Inferior parietal cortex (tissue), 1 donor: Measurements from ENCODE around the gene CPEB3.
"Not testable (repeated sequence)": the region's sequence is repeated elsewhere in the genome, so short reads cannot be mapped to it uniquely, and the experiment has no call there.

Source experiments
- DNase-seq: peaks from one replicate; pipeline ENCODE4 v3.0.0-alpha.2; 2016; ENCODE audit errors: extremely low spot score

The CPEB3 gene

GRCh38 chr10:92038949-92039348 lies 251.9 kb downstream of the CPEB3 start:
- no peak for DNase-seq

- DNase-seq = not testable (repeated sequence)
These were observed 257.8 kb downstream of the CPEB3 start for GRCh38 chr10:92033070-92033469.

GRCh38 chr10:92031580-92031979 lies 259.3 kb downstream of the CPEB3 start:
- DNase-seq = no peak

- no peak for DNase-seq
These were observed 263.7 kb downstream of the CPEB3 start for GRCh38 chr10:92027141-92027540.

GRCh38 chr10:92025340-92025739 lies 265.5 kb downstream of the CPEB3 start:
- DNase-seq = not testable (repeated sequence)

GRCh38 chr10:92024700-92025099 lies 266.2 kb downstream of the CPEB3 start:
- DNase-seq = no peak

- no peak for DNase-seq
These were observed 276.3 kb downstream of the CPEB3 start for GRCh38 chr10:92014620-92015019.

GRCh38 chr10:92011560-92012214 lies 279.2 kb downstream of the CPEB3 start:
- DNase-seq = no peak

GRCh38 chr10:92010047-92010735 lies 280.7 kb downstream of the CPEB3 start:
- DNase-seq = no peak

GRCh38 chr10:92009445-92009844 lies 281.4 kb downstream of the CPEB3 start:
- DNase-seq = no peak

GRCh38 chr10:92005978-92006377 lies 284.9 kb downstream of the CPEB3 start:
- no peak for DNase-seq

- DNase-seq = no peak
These were observed 287.6 kb downstream of the CPEB3 start for GRCh38 chr10:92003258-92003657.

- no peak for DNase-seq
These were observed 288.9 kb downstream of the CPEB3 start for GRCh38 chr10:92001995-92002394.

GRCh38 chr10:92001581-92001980 lies 289.3 kb downstream of the CPEB3 start:
- no peak for DNase-seq
